IPS DF 4.7 (cell line): ENCODE measurements around the gene SYT8.
"Not testable (repeated sequence)": the region's sequence is repeated elsewhere in the genome, so short reads cannot be mapped to it uniquely, and the experiment has no call there.

Source experiments
- DNase-seq: peaks from one replicate; pipeline ENCODE4 v3.0.0-alpha.2; 2013; ENCODE audit warnings: low spot score; ENCODE audit errors: extremely low read depth

The SYT8 gene

DNA sequence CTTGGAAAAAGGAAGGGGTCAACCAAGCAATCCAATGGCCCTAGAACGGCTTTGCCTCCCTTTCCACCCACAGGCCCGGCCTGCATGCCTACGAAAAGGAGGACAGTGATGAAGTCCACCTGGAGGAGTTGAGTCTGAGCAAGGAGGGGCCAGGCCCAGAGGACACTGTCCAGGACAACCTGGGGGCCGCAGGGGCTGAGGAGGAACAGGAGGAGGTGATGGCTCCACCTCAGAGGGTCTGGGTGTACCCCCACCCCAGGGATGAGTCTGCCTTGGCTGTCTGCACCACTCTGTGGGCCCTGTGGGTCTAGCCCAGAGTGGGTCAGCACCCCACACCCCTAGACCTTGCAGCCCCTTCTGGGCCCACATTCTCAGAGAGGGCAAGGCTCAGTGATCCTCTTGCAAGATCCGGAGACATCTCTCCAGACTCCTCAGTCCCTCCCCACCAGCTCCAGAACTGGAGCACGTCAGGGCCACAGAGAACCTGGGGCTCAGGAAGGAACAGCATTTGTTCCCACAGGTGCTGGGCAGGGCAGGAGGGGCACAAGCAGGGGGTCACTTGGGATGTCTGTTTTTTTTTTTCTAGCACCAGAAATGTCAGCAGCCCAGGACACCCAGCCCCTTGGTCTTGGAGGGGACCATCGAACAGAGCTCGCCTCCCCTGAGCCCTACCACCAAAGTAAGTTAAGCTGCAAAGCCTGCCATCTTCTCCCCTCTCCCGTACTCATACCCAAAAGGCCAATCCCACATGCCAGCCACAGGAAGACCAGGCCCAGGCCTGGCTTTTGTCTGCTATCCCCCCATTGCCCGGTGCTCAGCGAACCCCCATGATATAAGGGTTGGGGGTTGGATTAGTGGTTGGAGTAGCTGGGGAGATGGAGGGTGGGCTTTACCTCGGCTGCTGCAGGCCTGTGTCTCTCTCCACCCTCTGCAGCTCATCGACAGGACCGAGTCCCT, 48.8 kb downstream of the SYT8 start:
- no peak for DNase-seq

DNA sequence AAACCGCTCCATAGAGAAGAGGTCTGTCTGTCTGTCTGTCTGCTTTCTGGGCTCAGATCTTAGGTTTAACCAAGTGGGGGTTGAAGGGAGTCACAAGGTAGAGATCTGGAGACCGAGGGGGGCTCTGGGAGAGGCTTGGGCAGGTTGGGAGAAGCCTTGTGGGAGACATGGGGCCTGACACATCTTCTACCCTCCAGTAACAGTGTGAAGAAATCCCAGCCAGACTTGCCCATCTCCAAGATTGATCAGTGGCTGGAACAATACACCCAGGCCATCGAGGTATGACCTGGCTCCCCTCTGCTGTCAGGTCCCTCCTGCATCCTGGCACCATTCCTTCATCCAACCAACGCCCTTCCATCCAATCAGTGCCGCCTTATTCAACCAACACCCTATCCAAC, 49.5 kb downstream of the SYT8 start:
- DNase-seq = no peak

DNA sequence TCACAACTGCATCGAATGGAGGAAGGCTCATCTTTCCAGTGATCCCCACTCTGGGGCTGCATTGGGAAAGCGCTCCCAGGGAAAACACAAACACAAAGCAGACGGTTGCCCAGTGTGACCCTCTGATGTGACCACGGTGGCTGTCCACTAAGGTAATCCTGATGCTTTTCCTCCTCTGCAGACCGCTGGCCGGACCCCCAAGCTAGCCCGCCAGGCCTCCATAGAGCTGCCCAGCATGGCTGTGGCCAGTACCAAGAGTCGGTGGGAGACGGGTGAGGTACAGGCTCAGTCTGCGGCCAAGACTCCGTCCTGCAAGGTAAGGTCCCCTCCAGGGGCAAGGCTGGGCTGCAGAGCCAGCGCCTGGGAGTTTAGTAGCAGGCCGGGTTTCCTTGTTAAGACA, 51.8 kb downstream of the SYT8 start:
- not testable (repeated sequence) for DNase-seq
